HG03139 (cell line): ENCODE results near the gene AMHR2.

ENCODE experiments used
- ATAC-seq: cut with Tn5 transposase; IDR thresholded peaks from one replicate; pipeline ENCODE4 v1.9.1; 2021; ENCODE audit not compliant: unreplicated experiment

Gene AMHR2

GRCh38 chr12:53452159-53453077 is 28.8 kb downstream of the AMHR2 start:
- peak; percentile 21 for ATAC-seq

- ATAC-seq = no peak
Measured at GRCh38 chr12:53453953-53454640, 30.4 kb downstream of the AMHR2 start.

- ATAC-seq = no peak
Measured at GRCh38 chr12:53454707-53455106, 31.1 kb downstream of the AMHR2 start.

- no peak for ATAC-seq
Measured at GRCh38 chr12:53456654-53457366, 33.2 kb downstream of the AMHR2 start.

- no peak for ATAC-seq
Measured at GRCh38 chr12:53459097-53459496, 35.4 kb downstream of the AMHR2 start.

DNA sequence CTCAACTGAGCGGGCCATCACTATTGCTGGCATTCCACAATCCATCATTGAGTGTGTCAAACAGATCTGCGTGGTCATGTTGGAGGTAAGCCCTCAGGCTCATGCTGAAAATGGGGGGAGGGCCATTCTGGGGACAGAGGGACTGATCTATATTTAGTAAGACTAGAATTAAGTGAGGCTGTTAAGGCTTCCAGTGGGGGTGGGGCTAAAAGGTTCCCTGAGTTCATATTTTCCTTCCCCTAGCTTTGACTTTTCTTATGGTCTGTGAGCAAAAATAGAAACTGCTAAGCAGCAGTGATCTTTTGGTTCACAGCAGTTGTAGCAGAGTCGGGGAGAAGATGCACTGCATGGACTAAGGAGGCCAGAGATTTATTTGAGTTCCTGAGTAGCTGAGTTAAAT is 37.4 kb downstream of the AMHR2 start:
- ATAC-seq = no peak

- ATAC-seq = no peak
Measured at GRCh38 chr12:53461591-53461990, 37.9 kb downstream of the AMHR2 start.

DNA sequence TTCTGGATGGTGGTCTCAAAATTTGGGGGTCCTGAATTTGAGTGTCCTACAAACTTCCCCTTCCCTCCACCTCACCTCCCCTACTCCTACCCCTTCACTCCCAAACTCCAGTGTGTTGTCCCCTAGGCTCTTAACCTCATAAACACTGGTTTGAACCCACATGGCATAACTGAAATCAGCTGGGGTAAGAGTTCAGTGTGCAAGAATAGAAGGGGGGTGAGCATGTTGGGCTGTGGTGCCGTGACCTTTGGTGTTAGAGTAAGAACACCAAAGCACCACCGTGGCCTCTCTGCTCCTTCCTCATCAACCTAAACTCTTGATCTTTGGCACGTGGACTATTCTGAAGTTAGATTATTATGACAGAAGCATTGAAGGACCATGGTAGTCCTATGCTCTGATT is 39.3 kb downstream of the AMHR2 start:
- no peak for ATAC-seq

- no peak for ATAC-seq
Measured at GRCh38 chr12:53463802-53464560, 40.3 kb downstream of the AMHR2 start.

DNA sequence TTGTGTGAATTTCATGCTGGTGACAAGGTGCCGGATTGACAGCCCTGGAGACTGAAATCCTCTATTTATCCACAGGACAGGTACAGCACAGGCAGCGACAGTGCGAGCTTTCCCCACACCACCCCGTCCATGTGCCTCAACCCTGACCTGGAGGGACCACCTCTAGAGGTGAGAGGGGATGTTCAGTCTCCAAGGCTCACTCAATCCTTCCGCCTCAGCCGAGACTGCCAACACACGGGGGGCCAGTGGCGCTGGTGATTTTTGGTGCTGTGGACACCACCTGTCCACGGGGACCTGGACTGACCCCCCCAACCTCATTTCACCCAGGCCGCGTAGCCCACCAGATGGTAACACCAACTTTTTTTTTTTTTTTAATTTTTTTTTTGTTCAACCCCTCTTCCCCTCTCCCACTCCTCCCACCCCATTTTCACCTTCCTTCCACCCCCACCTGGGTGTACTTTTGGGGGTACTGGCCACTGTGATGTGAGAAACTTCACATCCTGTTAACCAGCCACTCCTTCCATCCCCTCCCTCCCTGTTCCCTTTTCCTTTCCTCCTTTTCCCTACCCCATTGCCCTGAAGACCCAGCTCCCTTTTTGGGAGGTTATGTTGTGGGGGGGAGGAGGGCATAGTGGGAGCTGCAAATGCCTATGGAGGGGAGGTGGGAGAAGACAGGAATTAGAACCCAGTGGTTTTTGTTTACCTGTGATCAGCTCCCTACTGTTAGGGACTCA is 41.2 kb downstream of the AMHR2 start:
- ATAC-seq = no peak

DNA sequence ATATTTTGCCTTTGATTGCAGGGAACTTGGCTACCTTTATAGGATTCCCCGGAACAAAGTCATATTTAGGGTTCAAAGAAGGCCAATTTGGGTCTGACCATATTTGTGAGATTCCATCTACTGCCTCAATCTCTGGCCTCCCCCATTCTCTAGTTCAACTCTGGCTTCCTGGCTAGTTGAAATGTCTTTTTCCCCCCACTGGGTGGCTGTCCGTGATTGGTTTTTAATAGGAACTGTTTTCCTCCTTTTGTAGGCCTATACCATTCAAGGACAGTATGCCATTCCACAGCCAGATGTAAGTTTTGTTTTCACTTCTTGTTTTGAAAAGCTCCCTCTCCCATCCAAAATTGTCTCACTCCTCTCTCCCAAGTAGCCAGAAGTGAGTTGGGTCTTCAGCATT is 42.0 kb downstream of the AMHR2 start:
- ATAC-seq = no peak

DNA sequence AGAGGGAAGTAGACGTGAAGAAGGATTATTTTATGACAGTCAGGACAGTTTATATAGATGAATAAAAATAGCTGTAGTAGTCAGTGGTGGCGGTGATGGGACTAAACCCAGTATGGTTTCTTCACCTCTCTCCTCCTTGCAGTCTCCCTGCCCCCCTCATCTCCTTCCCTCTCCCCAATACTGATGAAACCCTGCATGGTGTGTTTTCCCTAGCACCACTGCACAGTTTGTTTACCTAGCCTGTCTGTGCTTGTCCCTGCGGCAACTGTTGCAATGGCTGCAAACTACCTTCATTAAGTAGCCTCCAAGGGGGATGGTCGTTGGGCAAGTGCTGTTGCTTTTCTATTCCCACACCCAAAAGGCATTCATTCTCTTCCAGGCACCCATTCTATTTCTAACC is 43.0 kb downstream of the AMHR2 start:
- ATAC-seq = no peak

DNA sequence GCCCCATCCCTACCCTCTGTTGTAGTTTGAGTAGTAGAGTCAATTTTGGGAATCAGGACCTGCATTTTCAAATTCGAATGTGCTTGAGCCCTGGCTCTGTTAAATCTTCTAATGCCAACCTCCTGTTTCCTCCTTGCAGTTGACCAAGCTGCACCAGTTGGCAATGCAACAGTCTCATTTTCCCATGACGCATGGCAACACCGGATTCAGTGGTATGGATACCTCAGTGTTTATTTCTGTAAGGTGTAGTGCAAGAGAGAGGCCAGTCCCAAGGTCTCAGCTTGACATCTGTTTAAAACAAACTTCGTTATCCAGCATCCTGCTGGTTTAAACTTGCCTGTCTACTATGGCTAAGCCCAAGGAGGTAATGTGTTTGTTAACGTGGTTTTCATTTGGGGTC is 43.4 kb downstream of the AMHR2 start:
- ATAC-seq = no peak

GRCh38 chr12:53467880-53468279 is 44.2 kb downstream of the AMHR2 start:
- no peak for ATAC-seq

GRCh38 chr12:53468282-53468681 is 44.6 kb downstream of the AMHR2 start:
- ATAC-seq = no peak

DNA sequence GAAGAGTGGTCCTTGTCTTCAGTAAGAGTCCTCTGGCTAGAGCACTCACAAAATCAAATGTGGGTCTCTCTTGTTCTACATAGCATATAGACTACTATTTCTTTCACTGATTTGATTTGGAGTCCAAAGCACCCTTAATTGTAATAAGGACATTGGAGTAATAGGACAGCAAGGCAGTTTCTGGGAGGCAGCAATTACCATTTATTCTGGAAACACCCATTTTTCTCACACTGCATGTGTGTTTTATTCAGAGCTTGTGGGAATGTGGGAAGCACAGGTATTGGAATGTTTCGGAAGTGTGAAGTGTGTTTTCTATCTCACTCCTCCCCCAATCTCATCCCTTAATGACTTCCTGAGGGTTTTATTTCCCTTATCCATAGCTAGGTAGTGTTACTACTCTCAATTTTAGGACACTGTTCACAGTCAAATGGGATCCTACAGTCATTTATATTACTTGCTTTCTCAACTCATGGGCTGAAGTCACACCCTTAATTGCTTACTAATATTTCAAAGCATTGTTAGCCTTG is 48.5 kb downstream of the AMHR2 start:
- no peak for ATAC-seq

- ATAC-seq = no peak
Measured at GRCh38 chr12:53474077-53474476, 50.4 kb downstream of the AMHR2 start.

- no peak for ATAC-seq
Measured at GRCh38 chr12:53474819-53475218, 51.2 kb downstream of the AMHR2 start.

GRCh38 chr12:53476769-53477209 is 53.1 kb downstream of the AMHR2 start:
- no peak for ATAC-seq

DNA sequence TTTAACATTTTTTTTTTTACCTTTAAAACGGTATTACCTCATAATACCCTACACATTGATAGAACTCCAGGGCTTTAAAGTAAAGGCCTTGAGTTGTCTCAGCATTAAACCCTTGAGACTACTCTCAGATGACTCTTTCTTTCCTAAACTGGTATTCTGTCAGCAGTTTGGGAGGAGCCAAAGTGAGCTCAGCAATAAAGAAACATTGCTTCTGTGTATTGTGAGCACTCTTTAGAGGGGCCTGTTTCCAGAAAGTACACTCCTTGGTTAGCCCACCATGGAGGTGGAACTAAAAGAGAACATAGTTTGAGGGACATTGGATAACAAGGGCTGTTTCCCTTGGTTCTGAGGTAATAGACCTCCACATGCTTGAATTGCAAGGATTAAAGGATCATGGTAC is 55.2 kb downstream of the AMHR2 start:
- no peak for ATAC-seq
